Anterior cingulate cortex (tissue), 58 donors: ENCODE data around the gene CDH23.
A peak's percentile ranks its signal among the peaks of the same experiment; 100 is the strongest.

Source experiments
- DNase-seq, 58 donors: peaks; one replicate each; lab custom pipeline; 2025; lab: John Stamatoyannopoulos, UW

The CDH23 gene

DNA sequence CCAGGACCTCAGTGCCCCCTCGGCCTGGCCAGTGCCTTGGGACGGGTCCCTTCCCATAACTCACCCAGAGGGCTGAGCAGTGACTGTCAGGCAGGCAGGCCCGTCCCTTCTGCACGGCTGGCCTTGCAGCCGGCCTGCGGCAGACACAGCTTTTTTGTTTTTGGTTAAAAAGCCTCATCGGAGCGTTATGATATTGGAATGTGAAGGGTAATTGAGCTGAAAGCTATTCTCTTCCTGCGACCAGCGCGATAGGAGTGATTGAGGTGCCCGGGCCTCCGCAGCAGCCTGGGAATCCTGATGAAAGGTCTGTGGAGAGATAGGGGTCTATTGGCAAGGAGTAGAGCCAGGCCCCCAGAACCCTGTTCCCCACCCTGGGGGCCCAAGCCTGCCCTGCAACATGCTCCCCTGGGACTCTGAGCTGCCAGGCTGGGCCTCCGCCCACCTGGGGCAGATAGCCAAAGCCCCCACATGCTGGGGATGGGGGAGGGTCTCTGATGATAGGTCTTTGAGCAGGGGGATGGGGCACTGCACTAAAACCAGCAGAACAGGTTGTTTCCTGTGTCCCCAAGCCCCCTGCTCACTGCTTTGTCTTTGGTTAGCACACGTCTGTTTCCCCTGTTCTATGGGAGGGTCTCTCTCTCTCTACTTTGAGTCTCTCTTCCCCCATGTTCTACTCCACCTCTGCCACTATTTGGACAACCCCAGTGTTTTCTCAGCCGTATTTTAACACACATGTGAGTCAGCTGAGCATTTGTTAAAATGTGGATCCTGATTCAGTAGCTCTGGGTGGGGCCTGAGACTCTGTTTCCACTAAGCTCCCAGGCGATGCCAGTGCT, 131.9 kb downstream of the CDH23 start:
- DNase-seq = peak in 12 of 58 donors; percentile 10 to 47 (median 20)

- DNase-seq = no peak
Observed at GRCh38 chr10:71529207-71529827, 132.6 kb downstream of the CDH23 start.

GRCh38 chr10:71530781-71531180, 134.1 kb downstream of the CDH23 start:
- DNase-seq = no peak

- DNase-seq = no peak
Observed at GRCh38 chr10:71531485-71532446, 135.0 kb downstream of the CDH23 start.

- no peak for DNase-seq
Observed at GRCh38 chr10:71532878-71533277, 136.2 kb downstream of the CDH23 start.

- no peak for DNase-seq
Observed at GRCh38 chr10:71533936-71534335, 137.2 kb downstream of the CDH23 start.

DNA sequence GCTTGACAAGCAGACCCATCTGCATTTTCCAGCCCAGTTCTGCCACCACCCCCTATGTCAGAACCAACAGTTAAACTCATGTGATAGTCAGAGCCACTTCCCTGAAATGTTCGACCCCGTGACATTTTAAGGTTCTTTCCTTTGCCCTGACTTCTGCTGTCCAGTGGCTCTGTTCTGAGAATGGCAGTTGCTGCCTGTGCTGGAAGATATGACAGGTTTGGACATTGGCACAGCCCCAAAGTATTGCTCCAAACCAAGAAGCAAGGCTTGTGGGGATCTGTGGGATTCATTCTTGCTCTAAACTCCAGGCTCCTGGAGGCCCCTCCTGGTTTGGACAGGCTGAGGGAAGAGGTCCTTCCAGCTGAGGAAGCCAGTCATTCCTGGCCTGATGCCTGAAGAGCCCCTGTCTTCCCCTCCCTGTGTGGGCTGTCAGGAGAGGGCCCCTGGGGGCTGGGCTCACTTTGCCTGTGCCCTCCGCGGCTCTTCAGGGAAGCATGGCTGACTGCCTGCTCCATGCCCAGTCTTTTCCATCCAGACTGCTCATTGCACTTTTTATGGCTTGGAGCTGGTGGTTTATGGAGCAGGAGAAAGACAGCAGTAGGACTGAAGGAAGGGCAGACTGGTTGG, 138.0 kb downstream of the CDH23 start:
- DNase-seq = no peak

DNA sequence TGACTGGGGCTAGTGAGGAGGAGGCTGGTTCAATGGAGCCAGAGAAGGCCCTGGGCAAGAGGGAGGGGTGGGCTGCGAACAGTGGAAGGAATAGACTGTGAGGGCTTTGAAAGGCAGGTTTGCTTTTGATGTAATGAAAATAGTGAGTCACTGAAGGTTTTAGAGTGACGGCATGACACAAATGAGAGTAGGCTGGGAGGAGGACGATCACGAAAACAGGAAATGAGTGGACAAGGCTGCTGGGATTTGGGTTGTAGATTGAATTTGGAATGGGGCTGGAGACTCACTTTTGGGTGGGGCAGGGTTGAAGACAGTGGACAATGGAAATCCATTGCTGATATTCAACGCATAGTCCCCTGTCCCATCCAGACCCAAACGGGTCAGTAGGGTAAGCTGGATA, 139.6 kb downstream of the CDH23 start:
- no peak for DNase-seq

DNA sequence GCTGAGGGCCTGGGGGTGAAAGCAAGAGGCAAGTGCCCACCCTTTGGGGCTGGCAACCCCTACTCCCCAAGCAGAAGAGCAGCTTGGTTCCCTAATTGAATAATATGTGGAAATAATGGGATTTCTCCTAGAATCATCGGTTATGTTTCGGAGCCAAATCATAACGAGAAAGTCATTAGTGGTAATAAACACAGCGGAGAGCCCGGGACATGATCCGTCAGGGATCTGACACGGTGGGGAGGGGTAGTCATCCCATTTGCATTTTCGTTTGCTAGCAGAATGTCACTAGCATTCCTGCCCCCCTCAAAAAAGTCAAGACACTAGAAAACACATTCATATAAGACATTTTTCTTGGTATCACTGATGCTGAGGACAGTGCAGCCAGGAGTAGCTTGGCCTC, 140.4 kb downstream of the CDH23 start:
- DNase-seq = no peak

DNA sequence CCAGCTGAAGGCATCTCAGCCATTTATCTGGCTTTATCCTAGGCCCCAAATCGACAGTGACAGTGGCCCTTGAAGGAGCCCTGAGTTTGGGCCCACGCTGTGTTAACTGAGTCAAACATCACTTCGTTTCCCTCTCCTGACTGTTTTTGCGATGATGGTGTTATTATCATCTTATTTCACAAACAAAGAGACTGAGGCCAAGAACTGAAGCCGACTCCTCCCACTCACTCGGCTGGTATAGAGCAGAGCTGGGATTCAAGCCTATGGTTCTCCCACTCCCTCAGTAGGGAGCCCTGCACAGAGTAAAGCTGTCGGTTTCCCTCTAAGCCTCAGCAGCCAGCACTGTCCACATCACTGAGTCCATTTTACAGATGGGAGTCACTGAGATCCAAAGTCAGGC, 141.0 kb downstream of the CDH23 start:
- DNase-seq = peak in 1 of 58 donors; percentile 6

DNA sequence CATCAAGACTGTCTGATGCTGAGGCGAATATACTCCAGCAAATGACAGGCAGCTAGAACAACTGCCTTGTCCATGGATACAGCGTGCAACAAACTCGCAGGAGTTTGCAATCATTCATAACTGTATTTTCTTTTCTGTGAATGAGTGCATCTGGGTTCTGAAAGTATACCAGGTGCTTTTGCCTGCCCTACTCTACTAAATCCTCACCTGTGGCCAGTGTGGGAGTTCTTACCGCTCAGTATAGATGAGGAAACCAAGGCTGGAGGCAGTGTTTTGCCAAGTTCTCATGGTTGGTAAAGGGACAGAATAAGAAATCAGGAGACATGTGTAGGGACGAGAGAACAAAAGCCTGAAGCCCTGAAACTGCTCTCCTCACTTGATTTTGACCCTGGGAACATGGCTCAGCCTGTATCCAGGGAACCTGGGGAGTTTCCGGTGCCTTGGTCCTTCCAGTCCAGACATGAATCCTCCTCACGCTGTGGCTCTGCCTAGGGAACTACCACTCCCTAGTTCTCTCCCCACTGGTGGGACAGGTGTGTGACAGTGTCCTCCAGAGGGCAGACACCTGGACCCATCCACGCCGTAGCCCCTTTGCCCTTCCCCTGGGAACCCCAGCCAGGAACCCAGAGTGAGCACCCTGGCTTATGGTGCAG, 142.0 kb downstream of the CDH23 start:
- DNase-seq = no peak

GRCh38 chr10:71539442-71540118, 142.9 kb downstream of the CDH23 start:
- DNase-seq = no peak

DNA sequence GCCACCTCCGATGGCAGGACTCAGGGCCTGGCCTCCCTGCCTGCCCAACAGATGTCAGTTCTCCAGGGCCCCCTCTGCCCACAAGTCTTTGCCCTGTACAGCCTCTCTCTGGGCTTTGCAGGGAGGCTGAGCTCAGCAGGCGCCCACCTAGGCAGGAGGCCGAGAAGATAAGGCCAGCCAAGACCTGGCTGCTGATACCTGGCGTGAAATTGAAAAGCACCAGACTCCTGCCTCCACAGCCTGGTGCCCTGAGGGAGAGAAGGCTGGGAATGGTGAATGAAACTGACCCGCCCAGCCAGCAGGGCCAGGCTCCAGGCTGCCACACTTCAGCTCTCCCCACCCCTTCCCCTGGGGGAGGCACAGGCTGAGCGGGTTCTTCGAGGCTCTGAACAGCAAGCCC, 145.8 kb downstream of the CDH23 start:
- no peak for DNase-seq

DNA sequence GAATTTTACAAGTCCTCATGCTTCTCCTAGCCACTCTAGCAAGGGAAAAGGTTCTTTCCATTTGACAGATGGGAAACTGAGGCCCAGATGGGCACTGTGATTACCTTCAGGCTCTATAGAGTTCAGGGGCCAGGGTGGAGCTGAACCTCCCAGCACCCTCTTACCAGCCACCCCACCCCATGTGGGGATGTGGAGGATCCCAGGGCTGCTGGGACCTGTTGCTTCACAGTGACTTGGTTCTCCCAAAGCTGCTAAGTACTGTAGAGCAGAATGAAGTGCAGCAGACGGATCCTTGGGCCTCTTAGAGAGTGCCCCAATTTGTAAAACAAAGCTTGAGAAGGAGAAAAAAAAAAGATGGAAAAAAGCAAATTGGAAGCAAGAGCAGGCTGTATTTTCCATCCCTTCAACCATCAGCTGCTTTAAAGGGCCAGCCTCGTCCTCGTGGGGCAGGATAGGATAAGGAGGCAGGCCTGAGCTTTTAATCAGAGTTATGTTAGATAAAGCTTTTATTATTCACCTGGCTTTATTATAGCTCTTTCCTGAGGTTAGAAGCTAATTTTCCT, 147.0 kb downstream of the CDH23 start:
- no peak for DNase-seq

DNA sequence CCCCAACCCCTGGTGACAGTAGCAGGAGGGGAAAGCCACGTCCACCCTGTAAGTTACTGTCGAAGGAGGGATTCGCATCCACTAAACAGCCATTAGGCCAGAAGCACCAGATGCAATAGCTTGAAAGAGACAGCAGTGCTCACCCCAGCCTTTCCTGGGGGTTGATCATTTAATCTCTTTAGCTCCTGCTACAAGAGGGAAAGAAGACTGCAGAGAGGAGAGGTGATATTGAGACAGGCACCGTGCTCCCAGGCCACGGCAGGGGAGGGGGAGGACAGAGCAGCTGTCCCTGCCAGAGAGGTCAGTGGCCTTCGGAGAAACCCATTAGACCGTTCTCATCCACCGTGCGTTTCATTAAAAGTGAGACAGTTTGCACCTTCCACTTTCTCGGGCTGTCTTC, 148.3 kb downstream of the CDH23 start:
- no peak for DNase-seq

DNA sequence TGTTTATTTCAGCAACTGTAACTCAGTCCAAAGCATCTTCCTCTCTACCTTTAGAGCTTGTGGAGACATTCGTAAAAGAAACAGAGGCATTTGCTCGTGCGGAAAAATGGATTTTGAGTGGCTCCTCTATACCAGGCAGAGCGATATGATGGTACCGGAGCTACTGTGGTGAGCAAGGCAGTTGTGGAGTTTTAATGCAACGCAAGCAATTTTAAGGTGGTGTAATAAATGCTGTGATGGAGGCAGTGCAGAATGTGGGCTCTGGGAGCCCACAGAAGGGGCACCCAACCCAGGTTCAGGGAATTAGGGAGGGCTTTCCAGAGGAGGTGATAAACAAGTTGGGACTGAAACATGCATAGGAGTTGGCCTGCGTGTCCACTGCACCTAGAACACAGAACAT, 149.5 kb downstream of the CDH23 start:
- DNase-seq = no peak

- no peak for DNase-seq
Observed at GRCh38 chr10:71547312-71547711, 150.6 kb downstream of the CDH23 start.

DNA sequence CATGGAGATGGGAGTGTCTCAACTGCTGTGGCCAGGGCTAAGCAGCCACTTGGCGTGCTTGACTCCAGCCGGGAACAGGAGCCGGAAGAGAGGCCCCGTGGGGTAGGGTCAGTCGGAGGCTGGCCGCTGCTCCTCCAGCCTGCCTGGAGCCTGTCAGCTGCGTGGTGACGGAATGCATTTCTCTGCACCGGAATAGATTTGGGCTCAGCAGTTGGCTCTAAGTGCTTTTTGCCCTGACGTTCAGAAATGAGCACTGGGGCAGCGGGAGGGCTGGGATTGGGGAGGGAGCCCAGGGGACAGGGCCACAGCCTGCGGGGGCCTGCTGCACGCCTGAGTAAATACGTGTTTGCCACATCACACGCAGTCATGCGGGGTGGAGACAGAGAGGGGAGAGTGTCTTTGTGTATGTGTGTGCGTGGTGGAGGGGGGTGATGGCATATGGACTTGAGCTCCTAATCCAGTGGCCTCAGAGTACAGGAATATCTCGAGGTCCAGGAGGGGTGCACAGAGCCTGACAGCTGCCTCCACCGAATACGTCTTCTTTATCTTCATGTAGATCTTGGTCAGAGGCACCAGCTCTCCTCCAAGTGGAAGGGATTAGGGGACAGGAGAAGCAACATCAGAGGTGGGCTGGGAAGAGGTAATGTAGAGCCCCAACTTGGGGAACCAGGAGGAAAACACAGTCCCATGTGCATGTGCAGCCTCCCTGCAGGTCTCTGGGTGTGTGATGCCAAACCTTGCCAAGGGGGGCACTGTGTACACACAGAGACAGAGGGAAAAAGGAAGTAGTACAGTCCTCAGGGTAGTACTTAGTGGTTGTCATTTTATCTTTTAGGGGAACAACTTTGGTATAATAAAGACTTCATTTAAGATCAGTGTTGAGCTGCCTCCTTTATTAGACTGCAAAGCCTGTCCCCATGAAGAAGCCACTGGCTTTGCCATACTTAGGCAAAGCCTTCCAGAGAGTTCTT, 151.4 kb downstream of the CDH23 start:
- DNase-seq = peak in 5 of 58 donors; percentile 7 to 57 (median 13)
